H1 (cell line): ENCODE results near the gene RNPEPL1.

Experiments
- ASH2L ChIP-seq: fragments of 200-600, 300-600 bp; sonication (generic); IDR thresholded peaks from one replicate; pipeline ENCODE4 v1.7.1; 2017; ENCODE audit warnings: low read length
- CEBPB ChIP-seq: IDR thresholded peaks from 2 replicates; pipeline ENCODE4 v1.6.1; 2012; ENCODE audit warnings: low read depth, low read length
- EZH2 ChIP-seq: fragments of 200-600 bp; sonication (generic); IDR thresholded peaks from 2 replicates; pipeline ENCODE4 v1.7.1; 2012; ENCODE audit warnings: low read depth, mild to moderate bottlenecking, moderate library complexity, low read length, inconsistent platforms; ENCODE audit not compliant: severe bottlenecking
- GTF2F1 ChIP-seq: IDR thresholded peaks from 2 replicates; pipeline ENCODE4 v1.6.1; 2012; ENCODE audit warnings: low read depth, low read length, improper control_type of control experiment, borderline replicate concordance
- NRF1 ChIP-seq: IDR thresholded peaks from 2 replicates; pipeline ENCODE4 v1.6.1; 2011; ENCODE audit warnings: mild to moderate bottlenecking, low read depth, low read length, improper control_type of control experiment
- POLR2A ChIP-seq, 2 experiments: IDR thresholded peaks; 1 replicate in 1 of 2; 2 replicates in 1 of 2; pipeline ENCODE4 v1.6.1; 2011; ENCODE audit warnings: low read depth in 2 of 2, low read length in 2 of 2, mild to moderate bottlenecking in 2 of 2; ENCODE audit errors: control extremely low read depth in 1 of 2
- RFX5 ChIP-seq: IDR thresholded peaks from 2 replicates; pipeline ENCODE4 v1.6.1; 2011; ENCODE audit warnings: low read depth, low read length, improper control_type of control experiment, borderline replicate concordance
- SIN3A ChIP-seq, 2 experiments: IDR thresholded peaks in 1 of 2; conservative IDR thresholded peaks in 1 of 2; 2 replicates each; pipeline ENCODE4 v1.6.1; 2011 to 2012; ENCODE audit warnings: low read length in 2 of 2, improper control_type of control experiment in 1 of 2, low read depth in 1 of 2, mild to moderate bottlenecking in 1 of 2
- TF ChIP-seq, protein P1 (sequence below), 3 experiments: IDR thresholded peaks; 1 replicate in 2 of 3; 2 replicates in 1 of 3; pipeline versions ENCODE4 v1.5.1 to v1.6.1; 2011; ENCODE audit warnings: low read length in 3 of 3, mild to moderate bottlenecking in 3 of 3, inconsistent platforms in 2 of 3, low read depth in 1 of 3, moderate library complexity in 1 of 3; ENCODE audit not compliant: insufficient read depth in 1 of 3; ENCODE audit errors: control extremely low read depth in 1 of 3
- TF ChIP-seq, protein P2 (sequence below): IDR thresholded peaks from 2 replicates; pipeline ENCODE4 v1.6.1; 2011; ENCODE audit warnings: low read length, improper control_type of control experiment
- TF ChIP-seq, protein P3 (sequence below): IDR thresholded peaks from 2 replicates; pipeline ENCODE4 v1.6.1; 2012; ENCODE audit warnings: low read length, inconsistent platforms

DNA sequence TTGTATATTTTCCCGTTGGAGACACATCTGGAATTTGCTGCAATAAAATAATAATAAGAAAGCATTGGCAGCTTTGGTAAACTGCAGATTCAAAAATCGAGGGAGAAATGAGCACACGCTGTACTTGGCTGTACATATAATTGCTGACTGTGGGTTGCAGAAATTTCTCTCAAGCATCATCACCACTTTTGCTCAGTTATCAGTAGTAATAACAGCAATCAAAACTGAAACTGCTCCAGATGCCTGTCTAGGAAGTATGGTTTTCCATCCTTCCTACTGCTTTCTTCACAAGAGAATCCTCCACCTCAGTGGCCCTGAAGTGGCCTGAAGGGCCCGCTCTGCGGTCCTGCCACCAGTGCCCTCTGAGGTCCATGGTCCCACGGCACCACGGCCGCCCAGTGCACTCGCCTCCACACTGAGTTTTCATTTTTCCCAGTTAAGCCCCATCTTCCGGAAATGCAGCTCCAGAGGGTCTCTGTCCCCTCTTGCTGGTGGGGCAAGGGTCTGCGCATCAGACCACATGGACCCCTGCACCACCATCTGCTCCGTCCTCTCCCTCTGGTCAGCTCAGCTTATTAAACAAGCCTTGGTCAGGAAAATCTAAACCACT lies 4.2 kb upstream of the RNPEPL1 start:
- TF ChIP-seq CEBPB (no peak), EZH2 (no peak), SIN3A (conservative IDR thresholded peaks at IDR 0.05 in 1 of 2, IDR thresholded peaks at IDR 0.05 in 1 of 2; ENCODE audit: low read depth in 1 of 2, low read length in 2 of 2) (no peak), RFX5 (no peak), GTF2F1 (no peak), ASH2L (no peak), POLR2A (IDR thresholded peaks at IDR 0.05; ENCODE audit: control extremely low read depth in 1 of 2, low read depth in 2 of 2, low read length in 2 of 2) (no peak), NRF1 (no peak)
- TF ChIP-seq, protein P1, sequence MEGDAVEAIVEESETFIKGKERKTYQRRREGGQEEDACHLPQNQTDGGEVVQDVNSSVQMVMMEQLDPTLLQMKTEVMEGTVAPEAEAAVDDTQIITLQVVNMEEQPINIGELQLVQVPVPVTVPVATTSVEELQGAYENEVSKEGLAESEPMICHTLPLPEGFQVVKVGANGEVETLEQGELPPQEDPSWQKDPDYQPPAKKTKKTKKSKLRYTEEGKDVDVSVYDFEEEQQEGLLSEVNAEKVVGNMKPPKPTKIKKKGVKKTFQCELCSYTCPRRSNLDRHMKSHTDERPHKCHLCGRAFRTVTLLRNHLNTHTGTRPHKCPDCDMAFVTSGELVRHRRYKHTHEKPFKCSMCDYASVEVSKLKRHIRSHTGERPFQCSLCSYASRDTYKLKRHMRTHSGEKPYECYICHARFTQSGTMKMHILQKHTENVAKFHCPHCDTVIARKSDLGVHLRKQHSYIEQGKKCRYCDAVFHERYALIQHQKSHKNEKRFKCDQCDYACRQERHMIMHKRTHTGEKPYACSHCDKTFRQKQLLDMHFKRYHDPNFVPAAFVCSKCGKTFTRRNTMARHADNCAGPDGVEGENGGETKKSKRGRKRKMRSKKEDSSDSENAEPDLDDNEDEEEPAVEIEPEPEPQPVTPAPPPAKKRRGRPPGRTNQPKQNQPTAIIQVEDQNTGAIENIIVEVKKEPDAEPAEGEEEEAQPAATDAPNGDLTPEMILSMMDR (IDR thresholded peaks at IDR 0.05; ENCODE audit: control extremely low read depth in 1 of 3, insufficient read depth in 1 of 3, low read depth in 1 of 3, low read length in 3 of 3): no peak
- TF ChIP-seq, protein P2, sequence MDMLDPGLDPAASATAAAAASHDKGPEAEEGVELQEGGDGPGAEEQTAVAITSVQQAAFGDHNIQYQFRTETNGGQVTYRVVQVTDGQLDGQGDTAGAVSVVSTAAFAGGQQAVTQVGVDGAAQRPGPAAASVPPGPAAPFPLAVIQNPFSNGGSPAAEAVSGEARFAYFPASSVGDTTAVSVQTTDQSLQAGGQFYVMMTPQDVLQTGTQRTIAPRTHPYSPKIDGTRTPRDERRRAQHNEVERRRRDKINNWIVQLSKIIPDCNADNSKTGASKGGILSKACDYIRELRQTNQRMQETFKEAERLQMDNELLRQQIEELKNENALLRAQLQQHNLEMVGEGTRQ: no peak
- TF ChIP-seq, protein P3, sequence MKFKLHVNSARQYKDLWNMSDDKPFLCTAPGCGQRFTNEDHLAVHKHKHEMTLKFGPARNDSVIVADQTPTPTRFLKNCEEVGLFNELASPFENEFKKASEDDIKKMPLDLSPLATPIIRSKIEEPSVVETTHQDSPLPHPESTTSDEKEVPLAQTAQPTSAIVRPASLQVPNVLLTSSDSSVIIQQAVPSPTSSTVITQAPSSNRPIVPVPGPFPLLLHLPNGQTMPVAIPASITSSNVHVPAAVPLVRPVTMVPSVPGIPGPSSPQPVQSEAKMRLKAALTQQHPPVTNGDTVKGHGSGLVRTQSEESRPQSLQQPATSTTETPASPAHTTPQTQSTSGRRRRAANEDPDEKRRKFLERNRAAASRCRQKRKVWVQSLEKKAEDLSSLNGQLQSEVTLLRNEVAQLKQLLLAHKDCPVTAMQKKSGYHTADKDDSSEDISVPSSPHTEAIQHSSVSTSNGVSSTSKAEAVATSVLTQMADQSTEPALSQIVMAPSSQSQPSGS: no peak
